NCI-H146 treated with DMSO at 0.1 percent for 48 hours (cell line): Measurements from ENCODE around the gene MATK.

Experiments
- DNase-seq: peaks from one replicate; lab custom pipeline; 2025; ENCODE audit not compliant: unreplicated experiment; lab: John Stamatoyannopoulos, UW

MATK gene

GRCh38 chr19:3790941-3791340, 4.8 kb upstream of the MATK start:
- no peak for DNase-seq

GRCh38 chr19:3790209-3790734, 4.1 kb upstream of the MATK start:
- no peak for DNase-seq

- DNase-seq = no peak
Measured at GRCh38 chr19:3788996-3789778, 3.0 kb upstream of the MATK start.

GRCh38 chr19:3785451-3785937, 687 bp downstream of the MATK start:
- no peak for DNase-seq

GRCh38 chr19:3784607-3785450, 1.4 kb downstream of the MATK start:
- DNase-seq = no peak

GRCh38 chr19:3783660-3784584, 2.3 kb downstream of the MATK start:
- no peak for DNase-seq

GRCh38 chr19:3782903-3783302, 3.3 kb downstream of the MATK start:
- no peak for DNase-seq

GRCh38 chr19:3782330-3782729, 3.9 kb downstream of the MATK start:
- DNase-seq = no peak

- DNase-seq = no peak
Measured at GRCh38 chr19:3781603-3782002, 4.6 kb downstream of the MATK start.

- DNase-seq = no peak
Measured at GRCh38 chr19:3780786-3781304, 5.3 kb downstream of the MATK start.

GRCh38 chr19:3778899-3779723, 7.1 kb downstream of the MATK start:
- no peak for DNase-seq

GRCh38 chr19:3778104-3778867, 7.9 kb downstream of the MATK start:
- no peak for DNase-seq

- no peak for DNase-seq
Measured at GRCh38 chr19:3776479-3777040, 9.6 kb downstream of the MATK start.

GRCh38 chr19:3775831-3776230, 10.3 kb downstream of the MATK start:
- no peak for DNase-seq

GRCh38 chr19:3775374-3775711, 10.8 kb downstream of the MATK start:
- no peak for DNase-seq

- no peak for DNase-seq
Measured at GRCh38 chr19:3774621-3775373, 11.4 kb downstream of the MATK start.

- DNase-seq = no peak
Measured at GRCh38 chr19:3773814-3774515, 12.2 kb downstream of the MATK start.
